DMS 273 treated with DMSO at 0.1 percent for 48 hours (cell line): ENCODE results near the gene SDCBP2.
"Not testable (repeated sequence)": the region's sequence is repeated elsewhere in the genome, so short reads cannot be mapped to it uniquely, and the experiment has no call there.

Source experiments
- DNase-seq: peaks from one replicate; lab custom pipeline; 2025; lab: John Stamatoyannopoulos, UW

The SDCBP2 gene

DNA sequence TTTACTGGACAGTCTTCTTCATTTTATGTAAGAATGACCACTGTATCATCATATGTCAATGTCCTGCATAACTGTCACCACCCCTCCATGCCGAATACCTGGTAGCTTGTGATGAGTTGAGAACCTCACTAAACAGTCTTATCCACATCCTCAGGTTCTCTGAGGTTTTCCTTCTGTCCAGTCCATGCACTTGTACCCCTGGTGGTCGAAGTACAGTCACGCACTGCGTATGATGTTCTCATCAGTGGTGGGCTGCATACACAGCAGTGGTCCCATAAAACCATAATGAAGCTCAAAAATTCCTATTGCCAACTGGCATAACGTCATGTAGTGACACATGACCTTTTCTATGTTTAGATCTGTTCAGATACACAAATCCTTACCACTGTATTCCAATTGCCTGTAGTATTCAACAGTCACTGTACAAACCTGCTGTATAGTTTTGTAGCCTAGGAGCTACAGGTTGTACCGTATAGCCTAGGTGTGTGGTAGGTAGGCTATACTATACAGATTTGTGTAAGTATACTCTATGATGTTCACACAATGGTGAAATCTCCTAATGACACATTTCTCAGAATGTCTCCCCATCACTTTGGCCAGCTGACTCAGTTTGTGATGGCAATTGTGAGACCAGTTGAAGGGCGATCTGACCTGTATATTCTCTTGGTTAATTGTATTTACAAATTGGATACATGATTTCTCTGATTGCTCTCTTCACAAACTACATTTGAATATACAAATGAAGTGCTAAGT is 31.3 kb upstream of the SDCBP2 start:
- no peak for DNase-seq

DNA sequence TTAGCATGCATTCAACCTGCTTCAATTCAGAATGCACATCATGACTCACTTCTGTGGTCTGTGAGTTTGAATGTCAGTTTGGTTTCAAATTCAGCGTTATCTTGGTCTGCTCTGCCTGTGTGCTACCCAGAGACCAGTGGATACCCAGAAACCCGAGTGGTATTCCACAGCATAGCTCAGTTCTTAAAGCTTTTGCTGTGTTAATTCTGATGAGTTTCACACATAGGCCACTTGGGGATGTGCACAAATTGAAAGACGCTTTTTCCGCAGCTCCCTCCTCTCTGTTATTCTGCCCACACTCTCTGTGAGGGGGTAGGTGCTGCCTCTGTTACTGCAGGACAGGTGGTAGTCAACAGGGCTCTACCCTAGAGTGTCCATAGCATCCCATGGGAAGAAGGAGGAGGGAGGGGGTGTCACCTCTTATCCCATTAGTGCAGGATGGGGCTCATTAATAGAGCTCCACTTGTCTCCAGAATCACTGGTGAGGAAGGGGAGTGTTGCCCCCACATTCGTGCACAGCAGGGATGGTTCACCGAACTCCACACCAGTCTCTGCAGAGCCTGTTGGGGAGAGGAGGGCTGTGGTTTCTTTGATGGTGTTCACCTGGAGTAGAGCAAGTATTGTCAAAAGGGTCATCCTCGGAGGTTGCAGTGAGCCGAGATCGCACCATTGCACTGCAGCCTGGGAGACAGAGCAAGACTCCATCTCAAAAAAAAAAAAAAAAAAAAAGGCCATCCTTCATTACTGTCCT is 29.2 kb upstream of the SDCBP2 start:
- DNase-seq: no peak

DNA sequence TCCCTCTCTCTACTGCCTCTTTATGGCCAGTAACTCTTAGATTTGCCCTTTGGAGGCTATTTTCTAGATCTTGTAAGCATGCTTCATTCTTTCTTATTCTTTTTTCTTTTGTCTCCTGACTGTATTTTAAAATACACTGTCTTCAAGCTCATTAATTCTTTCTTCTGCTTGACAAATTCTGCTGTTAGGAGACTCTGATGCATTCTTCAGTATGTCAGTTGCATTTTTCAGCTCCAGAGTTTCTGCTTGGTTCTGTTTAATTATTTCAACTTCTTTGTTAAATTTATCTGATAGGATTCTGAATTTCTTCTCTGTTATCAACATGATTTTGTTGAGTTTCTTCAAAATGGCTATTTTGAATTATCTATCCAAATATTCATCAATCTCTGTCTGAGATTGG is 25.0 kb upstream of the SDCBP2 start:
- DNase-seq: no peak

GRCh38 chr20:1346315-1346969 is 17.5 kb upstream of the SDCBP2 start:
- no peak for DNase-seq

DNA sequence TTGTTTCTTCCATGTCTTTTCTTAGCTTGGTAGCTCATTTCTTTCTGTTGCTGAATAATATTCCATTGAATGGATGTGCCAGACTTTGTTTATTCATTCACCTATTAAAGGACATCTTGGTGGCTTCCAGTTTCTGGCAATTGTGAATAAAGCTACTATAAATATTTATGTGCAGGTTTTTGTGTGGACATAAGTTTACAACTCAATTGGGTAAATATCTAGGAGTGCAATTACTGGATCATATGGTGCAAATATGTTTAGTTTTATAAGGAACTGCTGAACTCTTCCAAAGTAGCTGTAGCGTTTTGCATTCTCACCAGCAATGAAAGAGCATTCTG is 16.8 kb upstream of the SDCBP2 start:
- DNase-seq: no peak

- no peak for DNase-seq
These were observed 16.3 kb upstream of the SDCBP2 start for GRCh38 chr20:1345030-1345755.

GRCh38 chr20:1343446-1344124 is 14.6 kb upstream of the SDCBP2 start:
- DNase-seq: not testable (repeated sequence)

GRCh38 chr20:1341561-1342265 is 12.8 kb upstream of the SDCBP2 start:
- peak; percentile 32 for DNase-seq

GRCh38 chr20:1338801-1339200 is 9.9 kb upstream of the SDCBP2 start:
- no peak for DNase-seq

DNA sequence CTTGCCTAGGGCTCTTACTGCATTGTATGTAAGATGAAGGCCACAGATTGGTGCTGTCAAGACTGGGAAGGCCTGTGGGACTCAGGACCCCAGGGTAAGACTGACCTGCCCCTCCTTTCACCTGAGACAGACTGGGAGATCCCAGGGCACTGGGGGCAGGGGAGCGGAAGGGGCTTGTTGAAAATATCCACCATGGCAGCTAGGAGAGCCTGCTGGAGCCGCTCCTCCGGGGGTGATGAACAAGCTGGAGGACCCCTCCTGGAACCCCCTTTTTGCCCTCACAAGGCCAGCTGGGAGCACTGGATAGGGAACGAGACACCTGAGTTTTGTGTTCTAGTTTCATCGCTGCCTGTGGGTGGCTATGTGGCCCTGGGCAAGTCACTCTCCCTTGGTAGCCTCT is 9.2 kb upstream of the SDCBP2 start:
- no peak for DNase-seq

DNA sequence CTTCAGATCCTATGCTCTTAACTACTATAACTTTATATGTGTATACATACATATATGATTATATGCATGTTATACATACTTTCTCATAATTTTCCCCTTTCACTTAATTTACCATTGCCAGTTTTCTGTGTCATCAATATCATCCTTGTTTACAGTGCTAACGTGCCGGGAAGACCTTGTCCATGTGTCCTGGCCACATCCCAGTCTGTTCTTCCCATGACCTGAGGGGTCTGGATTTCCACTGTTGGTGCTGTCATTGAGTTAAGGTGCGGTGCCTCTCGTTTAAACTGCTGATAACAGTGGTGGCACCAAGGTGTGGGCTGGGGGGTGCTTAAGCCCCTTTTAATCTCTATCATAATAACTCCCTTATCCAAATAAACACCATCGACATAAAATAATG is 8.5 kb upstream of the SDCBP2 start:
- DNase-seq: no peak

DNA sequence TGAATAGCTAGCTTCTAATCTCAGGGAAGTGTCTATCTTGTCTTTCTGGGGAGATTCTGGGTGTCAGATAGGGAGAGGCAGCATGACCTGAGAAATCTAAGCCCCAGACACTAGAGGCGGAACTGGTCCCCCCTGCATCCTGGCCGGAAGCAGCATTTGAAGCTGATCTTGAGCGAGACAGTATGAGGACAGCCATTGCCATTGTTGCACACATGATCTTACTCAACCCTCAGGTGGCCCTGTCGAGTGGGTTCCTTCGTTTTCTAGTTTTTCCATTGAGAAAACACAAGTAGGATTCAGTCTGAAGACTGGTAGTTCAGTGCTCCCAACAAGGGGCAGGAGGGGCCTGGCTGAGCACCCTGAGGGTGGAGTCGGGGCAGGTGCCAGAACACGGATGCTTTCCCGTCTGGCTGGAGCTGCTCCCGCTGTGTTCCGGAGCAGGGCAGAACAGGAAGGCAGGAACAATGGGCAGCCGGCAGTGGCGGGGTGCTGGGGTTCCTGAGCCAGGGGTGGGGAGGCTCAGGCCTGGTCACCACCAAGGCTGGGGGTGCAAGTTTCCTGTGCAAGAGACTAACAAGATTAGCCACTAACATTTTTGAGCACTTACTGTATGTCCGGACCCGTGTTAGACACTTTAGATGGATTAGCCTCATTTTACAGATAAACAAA is 7.9 kb upstream of the SDCBP2 start:
- no peak for DNase-seq

DNA sequence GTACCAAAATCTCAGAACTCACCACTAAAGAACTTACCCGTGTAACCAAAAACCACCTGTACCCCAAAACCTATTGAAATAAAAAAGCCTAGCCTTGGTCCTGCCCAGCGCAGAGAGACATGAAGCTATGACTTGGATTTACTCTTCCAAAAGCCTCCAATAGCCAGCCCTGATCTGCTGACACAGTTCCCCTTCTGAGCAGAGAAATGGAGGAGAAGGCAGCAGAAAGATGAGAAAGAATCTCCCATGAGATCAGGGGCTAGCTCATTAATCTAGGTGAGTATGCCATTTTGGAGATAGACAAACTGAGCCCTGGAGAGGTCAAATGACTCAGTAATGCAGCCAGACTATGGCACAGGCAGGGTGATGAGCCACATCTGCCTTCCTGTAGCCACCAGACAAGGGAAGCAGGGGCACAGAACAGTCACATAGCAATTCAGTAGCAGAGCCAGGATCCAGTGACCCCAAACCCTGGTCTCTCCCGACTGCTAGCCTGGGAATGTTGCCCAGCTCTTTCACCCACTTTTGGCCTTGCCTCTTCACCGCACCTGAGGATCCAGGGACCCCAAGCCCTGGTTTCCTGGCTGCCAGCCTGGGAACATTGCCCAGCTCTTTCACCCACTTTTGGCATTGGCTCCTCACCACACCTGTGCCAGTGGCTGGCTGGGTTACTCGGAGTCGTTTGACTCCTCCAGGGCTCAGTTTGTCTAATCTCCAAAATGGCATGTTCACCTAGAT is 7.2 kb upstream of the SDCBP2 start:
- DNase-seq: no peak

GRCh38 chr20:1334761-1335160 is 5.8 kb upstream of the SDCBP2 start:
- no peak for DNase-seq

DNA sequence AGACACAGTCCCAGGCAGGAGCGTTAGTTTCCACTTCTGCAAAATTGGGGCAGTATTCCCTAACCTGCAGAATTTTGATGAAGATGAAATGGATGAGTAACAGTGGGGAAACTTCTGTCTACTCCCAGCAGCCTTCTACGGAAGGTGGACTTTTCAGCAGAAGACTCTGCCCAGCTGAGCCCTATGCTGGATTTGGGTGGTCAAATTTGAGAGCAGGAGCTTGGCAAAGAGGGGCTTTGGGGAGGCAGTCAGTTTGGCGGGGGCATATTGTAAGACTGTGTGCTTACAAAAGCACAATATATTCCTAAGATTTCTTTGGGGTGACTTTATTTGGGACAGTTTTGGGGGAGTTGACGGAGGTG is 5.4 kb upstream of the SDCBP2 start:
- no peak for DNase-seq

DNA sequence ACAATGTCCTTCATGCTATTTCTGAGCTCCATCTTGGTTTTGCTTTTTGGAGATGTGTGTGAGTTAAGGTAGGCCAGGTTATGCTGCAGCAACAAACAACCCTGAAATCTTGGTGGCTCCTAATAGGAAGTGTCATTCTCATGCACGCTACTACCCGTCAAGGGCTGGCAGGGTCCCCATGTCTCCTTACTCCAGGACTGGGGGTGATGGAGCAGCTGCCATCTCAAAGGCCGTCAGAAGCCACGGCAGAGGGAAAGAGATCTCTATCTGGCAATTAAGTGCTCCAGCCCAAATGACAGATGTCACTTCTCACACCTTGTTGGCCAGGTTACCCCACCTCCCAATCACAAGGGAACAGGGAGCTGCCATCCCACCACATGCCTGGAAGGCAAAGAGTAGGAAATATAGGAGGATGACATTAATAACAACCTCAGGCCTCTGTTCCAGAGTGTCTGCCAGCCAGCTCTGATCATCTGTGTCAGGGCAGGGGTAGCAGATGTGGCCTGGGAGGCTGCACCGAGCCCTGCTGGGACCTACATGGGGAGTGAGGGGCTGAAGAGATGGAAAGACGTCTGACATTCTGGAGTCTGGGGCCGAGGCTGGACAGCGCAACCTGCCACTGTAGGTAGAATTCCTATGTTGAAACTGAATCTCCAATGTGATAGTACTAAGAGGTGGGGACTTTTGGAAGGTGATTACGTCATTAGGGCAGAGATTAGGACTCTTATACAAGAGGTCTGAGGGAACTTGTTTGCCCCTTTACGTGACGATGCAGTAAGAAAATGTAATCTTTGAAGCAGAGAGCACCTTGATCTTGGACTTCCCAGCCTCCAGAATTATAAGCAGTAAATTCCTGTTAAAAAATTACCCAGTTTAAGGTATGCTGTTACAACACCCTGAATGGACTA is 4.8 kb upstream of the SDCBP2 start:
- no peak for DNase-seq

- no peak for DNase-seq
These were observed 3.9 kb upstream of the SDCBP2 start for GRCh38 chr20:1332749-1333300.

DNA sequence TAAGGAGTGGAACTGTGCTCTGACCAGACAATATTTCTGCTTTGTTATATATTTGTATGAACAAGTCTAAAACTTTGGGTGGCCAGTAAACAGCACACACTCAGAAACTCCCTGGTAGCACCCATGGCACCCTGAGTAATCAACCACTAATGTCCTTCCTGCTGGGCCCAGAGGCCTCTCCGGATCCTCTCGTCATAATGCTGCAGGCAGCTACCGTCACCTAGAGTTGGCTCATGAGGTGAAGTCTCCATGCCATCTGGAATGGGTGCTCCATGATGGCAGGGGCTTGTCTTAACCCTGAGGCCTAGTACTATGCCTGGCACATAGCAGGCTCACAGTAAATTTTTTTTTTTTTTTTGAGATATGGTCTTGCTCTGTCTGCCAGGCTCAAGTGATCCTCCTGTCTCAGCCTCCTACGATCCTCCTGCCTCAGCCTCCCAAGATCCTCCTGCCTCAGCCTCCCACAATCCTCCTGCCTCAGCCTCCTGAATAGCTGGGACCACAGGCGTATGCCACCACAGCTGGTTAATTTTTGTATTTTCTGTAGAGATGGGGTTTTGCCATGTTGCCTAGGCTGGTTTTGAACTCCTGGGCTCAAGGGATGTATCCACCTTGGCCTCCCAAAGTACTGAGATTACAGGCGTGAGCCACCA is 3.0 kb upstream of the SDCBP2 start:
- no peak for DNase-seq
